NCI-H460 (cell line): Measurements from ENCODE around the gene C14orf93. TPM values are rescaled to one million over a fixed set of nuclear protein-coding genes. Genes with fewer than 3 reads are reported as not detected.
A peak's percentile ranks its signal among the peaks of the same experiment; 100 is the strongest.
"Not testable (repeated sequence)": the region's sequence is repeated elsewhere in the genome, so short reads cannot be mapped to it uniquely, and the experiment has no call there.

Source experiments
- DNase-seq: peaks from one replicate; pipeline ENCODE4 v3.0.0-alpha.2; 2016; ENCODE audit warnings: low read depth; ENCODE audit errors: extremely low read depth
- total RNA-seq: library from RNA; depleted of rRNA; stranded (reverse); fragments of >200 nt; shearing (Covaris generic); gene quantifications from 2 replicates; pipeline ENCODE4 v1.2.3, GENCODE V29; 2014

C14orf93 gene
- total RNA-seq, 1 experiment from 2014 or later: 15.1 TPM

- peak; percentile 55 for DNase-seq
Measured at GRCh38 chr14:22977684-22978486, 32.1 kb downstream of the C14orf93 start.

GRCh38 chr14:22977434-22977683, 32.6 kb downstream of the C14orf93 start:
- DNase-seq: no peak

- peak; percentile 50 for DNase-seq
Measured at GRCh38 chr14:22976620-22977433, 33.1 kb downstream of the C14orf93 start.

GRCh38 chr14:22974530-22975313, 35.2 kb downstream of the C14orf93 start:
- no peak for DNase-seq

- DNase-seq: peak; percentile 69
Measured at GRCh38 chr14:22973217-22974032, 36.5 kb downstream of the C14orf93 start.

GRCh38 chr14:22972313-22972930, 37.5 kb downstream of the C14orf93 start:
- DNase-seq: no peak

GRCh38 chr14:22971152-22971551, 38.8 kb downstream of the C14orf93 start:
- DNase-seq: no peak

GRCh38 chr14:22966783-22967269, 43.1 kb downstream of the C14orf93 start:
- no peak for DNase-seq

GRCh38 chr14:22965916-22966782, 43.8 kb downstream of the C14orf93 start:
- DNase-seq: not testable (repeated sequence)

- no peak for DNase-seq
Measured at GRCh38 chr14:22962061-22962676, 47.8 kb downstream of the C14orf93 start.

- no peak for DNase-seq
Measured at GRCh38 chr14:22955702-22956569, 54.0 kb downstream of the C14orf93 start.

- DNase-seq: no peak
Measured at GRCh38 chr14:22952418-22952817, 57.5 kb downstream of the C14orf93 start.

- not testable (repeated sequence) for DNase-seq
Measured at GRCh38 chr14:22951795-22952194, 58.1 kb downstream of the C14orf93 start.

GRCh38 chr14:22945642-22946041, 64.3 kb downstream of the C14orf93 start:
- no peak for DNase-seq

GRCh38 chr14:22939684-22940083, 70.3 kb downstream of the C14orf93 start:
- no peak for DNase-seq
